Fibroblast of lung (primary cell): ENCODE data around the gene METTL8.

ENCODE experiments used
- CTCF ChIP-seq, 2 donors: IDR thresholded peaks in 1 of 2; conservative IDR thresholded peaks in 1 of 2; 1 replicate in 1 of 2; 2 replicates in 1 of 2; pipeline ENCODE4 v1.5.1; 2011 to 2012; ENCODE audit warnings: low read length in 2 of 2, control low read depth in 1 of 2, inconsistent platforms in 1 of 2, low read depth in 1 of 2, mild to moderate bottlenecking in 1 of 2
- EZH2 ChIP-seq: IDR thresholded peaks from 2 replicates; pipeline ENCODE4 v1.5.1; 2012; ENCODE audit warnings: low read length, control low read depth, mild to moderate bottlenecking; ENCODE audit errors: missing control alignments

GRCh38 chr2:171334171-171334570, 99.6 kb downstream of the METTL8 start:
- TF ChIP-seq EZH2, result no peak
- TF ChIP-seq CTCF (conservative IDR thresholded peaks at IDR 0.05 in 1 of 2, IDR thresholded peaks at IDR 0.05 in 1 of 2; ENCODE audit: low read depth in 1 of 2, low read length in 2 of 2), result no peak
